CD4-positive, alpha-beta T cell treated with Interleukin-21 for 1 hour (primary cell): ENCODE measurements around the gene TBC1D4.

Experiments
- DNase-seq: peaks from one replicate; pipeline ENCODE4 v3.0.0-alpha.2; 2020

The TBC1D4 gene, protein sequence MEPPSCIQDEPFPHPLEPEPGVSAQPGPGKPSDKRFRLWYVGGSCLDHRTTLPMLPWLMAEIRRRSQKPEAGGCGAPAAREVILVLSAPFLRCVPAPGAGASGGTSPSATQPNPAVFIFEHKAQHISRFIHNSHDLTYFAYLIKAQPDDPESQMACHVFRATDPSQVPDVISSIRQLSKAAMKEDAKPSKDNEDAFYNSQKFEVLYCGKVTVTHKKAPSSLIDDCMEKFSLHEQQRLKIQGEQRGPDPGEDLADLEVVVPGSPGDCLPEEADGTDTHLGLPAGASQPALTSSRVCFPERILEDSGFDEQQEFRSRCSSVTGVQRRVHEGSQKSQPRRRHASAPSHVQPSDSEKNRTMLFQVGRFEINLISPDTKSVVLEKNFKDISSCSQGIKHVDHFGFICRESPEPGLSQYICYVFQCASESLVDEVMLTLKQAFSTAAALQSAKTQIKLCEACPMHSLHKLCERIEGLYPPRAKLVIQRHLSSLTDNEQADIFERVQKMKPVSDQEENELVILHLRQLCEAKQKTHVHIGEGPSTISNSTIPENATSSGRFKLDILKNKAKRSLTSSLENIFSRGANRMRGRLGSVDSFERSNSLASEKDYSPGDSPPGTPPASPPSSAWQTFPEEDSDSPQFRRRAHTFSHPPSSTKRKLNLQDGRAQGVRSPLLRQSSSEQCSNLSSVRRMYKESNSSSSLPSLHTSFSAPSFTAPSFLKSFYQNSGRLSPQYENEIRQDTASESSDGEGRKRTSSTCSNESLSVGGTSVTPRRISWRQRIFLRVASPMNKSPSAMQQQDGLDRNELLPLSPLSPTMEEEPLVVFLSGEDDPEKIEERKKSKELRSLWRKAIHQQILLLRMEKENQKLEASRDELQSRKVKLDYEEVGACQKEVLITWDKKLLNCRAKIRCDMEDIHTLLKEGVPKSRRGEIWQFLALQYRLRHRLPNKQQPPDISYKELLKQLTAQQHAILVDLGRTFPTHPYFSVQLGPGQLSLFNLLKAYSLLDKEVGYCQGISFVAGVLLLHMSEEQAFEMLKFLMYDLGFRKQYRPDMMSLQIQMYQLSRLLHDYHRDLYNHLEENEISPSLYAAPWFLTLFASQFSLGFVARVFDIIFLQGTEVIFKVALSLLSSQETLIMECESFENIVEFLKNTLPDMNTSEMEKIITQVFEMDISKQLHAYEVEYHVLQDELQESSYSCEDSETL (N-terminal part only)

DNA sequence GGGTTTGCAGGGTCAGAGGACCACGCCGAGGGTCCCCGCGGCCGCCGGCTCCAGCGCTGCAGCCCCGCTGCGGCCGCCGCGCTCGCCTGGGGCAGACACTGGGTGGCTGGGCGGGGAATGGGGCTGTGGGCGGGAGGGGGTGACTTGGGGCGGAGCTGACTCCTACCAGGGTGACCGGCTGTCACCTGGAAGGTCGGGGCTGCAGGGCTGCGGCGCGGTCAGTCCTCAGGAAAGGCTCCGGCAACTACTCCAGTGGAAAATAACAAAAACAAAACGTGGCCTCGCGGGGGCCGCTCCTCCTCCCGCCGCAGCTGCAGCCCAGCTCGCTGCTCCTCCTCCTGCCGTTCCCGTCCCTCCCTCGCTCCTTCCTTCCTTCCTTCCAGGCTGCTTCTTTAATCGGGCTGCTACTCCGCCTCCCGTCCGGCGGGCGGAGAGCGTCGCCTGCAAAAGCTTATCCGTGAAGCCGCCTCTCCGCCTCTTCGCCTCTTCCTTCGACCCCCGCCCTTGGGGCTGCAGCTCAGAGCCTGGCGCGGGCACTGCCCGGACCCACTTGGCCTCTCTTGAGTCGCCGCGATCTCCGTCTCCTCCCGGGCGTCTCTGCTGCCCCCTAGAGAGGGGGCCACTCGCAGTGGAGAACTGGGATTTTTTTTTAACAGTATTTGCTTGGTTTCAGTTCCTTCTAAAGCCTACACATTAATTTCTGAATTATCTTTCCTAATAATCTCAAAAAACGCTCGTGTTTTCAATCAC, at the start of gene TBC1D4:
Gene TBC1D4 (minus strand): TSS at position 100 of the 750 bp plus-strand sequence. CDS start 402 bp downstream, outside the sequence.
- peak; percentile 50 for DNase-seq

DNA sequence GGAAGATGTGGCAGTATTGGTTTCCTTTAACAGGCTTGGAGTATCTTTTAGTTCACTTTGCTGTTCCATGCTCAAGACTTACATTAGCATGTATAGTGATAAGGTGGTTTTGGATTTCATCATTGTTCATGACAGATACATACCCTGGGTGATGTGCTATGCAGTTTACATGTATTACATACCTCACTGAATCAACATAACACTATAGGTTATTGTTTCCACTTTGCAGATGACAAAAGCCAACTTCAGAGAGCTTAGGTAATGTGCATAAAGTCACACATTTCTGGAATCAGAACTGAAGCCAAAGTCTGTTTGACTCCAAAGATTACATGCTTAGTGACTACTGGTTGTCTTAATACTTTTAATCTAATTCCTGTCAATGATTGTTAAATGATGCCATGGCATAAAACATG, 48.6 kb upstream of the TBC1D4 start:
- DNase-seq: no peak

DNA sequence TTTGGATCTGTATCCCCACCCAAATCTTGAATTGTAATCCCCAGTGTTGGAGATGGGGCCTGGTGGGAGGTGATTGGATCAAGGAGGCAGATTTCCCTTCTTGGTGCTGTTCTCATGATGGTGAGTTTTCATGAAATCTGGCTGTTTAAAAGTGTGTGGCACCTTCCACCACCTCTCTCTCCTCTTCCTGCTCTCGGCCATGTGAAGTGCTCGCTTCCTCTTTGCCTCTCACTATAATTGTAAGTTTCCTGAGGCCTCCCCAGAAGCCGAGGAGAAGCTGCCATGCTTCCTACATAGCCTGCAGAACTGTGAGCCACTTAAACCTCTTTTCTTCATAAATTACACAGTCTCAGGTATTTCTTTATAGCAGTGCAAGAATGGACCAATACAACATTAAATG, 40.0 kb upstream of the TBC1D4 start:
- DNase-seq: no peak

DNA sequence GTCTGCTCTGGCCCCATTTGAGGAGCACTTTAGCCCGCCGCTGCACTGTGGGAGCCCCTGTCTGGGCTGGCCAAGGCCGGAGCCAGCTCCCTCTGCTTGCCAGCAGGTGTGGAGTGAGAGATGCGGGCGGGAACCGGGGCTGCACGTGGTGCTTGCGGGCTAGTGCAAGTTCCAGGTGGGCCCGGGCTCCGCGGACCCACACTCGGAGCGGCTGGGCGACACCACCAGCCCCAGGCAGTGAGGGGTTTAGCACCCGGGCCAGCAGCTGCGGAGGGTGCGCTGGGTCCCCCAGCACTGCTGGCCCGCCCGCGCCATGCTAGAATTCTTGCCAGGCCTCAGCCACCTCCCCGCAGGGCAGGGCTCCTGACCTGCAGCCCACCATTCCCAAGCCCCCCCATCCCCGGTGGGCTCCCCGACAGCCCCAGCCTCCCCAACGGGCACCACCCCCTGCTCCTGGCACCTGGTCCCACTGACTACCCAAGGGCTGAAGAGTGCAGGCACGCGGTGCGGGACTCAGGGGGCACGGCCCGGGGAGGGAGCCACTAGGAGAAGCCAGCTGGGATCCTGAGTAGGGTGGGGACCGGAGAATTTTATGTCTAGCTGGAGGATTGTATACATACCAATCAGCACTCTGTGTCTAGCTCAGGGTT, 36.6 kb upstream of the TBC1D4 start:
- DNase-seq: no peak

DNA sequence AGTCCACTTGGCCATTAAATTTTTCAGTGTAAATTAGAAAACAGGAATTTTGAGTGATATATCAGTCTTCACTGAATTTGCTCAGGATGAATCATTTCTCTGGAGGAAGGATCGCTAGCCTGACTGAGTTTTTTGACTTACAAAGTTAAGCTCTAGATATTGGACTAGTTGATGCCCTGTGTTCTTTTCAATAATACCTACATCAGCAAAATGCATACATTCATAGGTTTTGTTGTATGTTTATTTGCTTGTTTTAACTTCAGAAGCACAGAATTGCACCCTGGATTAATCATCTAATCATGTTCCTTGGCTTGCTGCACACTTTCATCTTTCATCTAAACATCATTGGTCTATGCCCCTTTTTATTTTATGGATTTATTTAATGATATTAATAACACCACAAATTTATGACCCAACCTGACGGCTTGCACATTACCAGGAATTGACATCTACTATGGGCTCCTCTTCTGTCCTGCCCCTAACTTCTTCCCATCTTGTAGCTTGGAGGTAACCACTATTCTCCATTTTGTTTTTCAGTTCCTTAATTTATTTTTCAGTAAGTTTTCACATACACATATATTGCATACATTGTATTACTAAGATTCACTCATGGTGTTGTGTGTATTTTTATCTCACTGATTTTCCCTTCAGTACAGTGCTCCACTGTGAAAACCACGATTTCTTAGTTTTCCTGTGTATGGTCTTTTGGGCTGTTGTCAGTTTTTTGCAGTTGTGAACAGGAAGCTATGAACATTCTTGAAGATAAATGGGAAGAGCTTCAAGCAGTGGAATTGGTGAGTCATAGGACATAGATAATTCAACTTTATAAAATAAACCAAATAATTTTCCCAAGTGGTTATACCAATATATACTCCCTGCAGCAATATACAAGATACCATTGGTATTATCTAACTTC, 32.4 kb upstream of the TBC1D4 start:
- DNase-seq: no peak

DNA sequence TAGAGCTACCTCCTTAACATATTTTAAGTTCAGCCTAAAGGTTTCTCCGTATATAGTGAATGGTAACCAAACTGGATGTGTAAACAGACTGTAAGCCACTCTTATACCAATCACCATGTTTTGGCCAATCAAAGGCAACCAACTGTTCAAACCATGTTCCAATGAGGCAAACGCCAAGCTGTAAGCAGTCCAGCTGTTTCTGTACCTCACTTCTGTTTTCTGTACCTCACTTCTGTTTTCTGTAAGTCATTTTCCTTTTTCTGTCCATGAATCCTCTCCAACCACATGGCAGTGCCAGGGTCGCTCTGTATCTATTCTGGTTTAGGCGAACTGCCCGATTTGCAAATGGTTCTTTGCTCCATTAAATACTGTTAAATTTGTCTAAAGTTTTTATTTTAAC, 31.3 kb upstream of the TBC1D4 start:
- DNase-seq: no peak

DNA sequence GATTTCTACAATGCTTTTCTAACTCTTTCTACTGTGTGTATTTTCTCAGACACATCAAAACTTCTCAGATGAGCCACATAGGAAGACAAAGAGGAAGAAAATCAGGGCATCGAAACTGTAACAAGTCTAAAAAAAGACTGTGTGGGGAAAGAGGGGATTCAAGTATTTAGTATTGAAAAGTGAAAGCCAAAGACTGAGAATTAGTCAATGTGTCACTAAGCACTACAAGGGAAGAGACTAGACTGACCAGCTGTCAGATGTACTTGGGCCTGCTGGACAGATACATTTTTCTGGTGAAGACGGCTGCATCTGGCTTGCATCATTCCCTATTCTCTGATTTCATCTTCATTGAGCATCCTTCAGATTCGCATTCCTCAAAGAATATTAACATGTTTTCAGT, 30.3 kb upstream of the TBC1D4 start:
- DNase-seq: no peak

DNA sequence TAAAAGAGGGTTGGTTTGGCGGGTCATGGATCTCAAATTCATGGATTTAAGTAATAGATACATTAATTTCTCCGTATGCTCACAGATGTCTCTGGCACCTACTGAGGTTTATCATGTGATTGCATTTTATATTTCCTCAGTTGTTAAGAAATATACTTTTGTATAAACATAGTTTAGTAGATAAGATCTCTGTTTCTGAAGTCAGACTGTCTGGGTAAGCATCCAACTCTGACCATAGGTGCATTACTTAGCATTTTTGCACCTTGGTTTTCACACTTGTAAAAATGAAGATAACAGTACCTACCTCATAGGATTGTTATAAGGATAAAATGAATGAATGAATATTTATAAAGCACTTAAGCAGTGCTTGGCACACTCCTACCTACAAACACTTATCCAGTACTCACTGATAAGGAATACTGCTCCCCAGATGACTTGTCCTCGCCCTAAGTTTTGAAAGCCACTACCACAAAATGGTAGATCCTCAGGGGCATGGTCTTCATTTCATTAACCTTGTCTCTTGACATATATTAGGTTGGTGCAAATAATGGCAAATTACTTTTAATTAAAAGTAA, 29.2 kb upstream of the TBC1D4 start:
- no peak for DNase-seq

DNA sequence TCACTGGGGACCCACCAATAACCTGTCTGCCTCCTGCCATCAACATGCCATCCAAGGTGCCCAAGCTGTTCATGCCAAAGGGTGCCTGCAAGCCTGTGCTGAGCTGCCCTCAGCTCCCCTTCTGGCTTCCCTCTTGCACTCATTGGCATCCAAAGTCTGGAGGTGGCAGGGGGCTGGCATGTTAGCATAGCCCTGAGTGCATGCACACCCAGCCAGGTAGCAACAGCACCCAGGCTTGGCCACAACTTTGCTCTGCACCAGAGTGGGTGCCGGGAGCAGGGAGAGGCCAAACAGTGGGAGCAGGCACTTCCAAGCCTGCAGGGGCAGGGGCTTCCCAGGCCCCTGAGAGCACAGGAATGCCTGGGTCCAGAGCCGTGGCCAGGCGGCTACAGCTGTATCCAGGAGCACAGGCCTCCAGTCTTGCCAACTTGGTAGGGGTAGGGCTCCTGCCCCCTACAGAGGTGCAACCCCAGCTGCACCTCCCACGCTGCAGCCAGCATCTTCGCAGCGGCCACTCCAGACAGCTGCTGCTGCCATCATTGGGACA, 26.1 kb upstream of the TBC1D4 start:
- no peak for DNase-seq

DNA sequence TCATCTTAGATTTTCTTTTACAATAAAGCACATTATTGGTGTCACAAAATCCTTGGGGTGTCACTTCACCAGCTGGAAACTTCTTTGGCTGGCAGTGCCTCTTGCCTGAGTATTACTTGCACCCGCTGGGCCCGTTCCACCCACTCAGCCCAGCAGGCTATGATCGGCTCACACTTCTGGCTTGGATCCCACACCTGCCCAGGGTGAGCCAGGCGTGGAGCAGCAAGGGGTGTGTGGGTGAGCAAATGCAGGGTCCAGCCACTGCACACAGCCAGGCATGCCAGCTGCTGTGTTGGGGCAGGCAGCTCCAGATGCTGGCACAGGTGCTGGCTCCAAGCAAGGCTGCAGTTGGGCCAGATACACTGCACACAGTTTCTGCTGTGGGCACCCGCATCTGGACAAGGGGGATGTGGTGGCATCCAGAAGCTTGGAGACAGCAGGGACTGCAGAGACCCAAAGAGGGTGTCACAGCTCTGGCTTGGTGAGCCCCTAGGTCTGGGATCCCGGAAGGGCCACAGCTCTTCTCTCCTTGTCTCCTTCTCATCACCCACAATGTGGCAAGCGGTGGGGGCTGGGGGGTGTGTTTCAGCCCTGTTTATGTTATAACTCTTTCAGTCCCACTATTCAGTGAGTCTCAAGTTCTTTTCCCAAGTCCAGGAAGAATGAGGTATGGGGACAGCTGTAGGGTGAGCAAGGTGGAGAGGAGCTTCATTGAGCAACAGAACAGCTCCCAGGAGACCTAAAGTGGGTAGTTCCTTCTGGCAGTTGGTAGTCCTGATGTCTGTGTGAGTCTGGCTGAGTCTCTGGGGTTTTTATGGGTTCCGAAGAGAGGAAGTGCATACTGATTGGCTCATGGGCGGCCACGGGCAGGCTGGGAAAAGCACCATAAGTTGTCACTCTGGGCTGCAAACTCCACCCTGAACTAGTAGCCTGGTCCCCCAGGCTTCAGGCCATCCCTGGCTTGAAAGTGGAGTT, 25.3 kb upstream of the TBC1D4 start:
- DNase-seq: no peak

DNA sequence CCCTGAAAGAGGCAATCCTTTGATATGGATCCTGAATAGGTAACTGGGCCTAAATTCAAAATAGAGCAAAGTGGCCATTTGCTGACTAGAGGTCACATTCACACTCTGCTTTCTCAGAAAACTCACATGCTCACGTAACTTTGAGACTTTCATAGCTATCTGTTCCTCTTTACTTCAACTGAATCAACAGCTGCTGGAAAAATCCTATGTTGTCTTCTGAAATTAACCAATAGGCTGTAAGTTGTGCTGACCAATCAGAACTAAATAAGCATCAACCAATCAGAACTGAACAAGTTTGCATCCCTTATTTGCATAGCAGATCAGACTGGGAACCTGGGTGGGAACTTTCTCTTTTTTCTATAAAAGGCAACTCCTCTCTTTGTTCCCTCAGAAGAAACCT, 24.0 kb upstream of the TBC1D4 start:
- DNase-seq: no peak

DNA sequence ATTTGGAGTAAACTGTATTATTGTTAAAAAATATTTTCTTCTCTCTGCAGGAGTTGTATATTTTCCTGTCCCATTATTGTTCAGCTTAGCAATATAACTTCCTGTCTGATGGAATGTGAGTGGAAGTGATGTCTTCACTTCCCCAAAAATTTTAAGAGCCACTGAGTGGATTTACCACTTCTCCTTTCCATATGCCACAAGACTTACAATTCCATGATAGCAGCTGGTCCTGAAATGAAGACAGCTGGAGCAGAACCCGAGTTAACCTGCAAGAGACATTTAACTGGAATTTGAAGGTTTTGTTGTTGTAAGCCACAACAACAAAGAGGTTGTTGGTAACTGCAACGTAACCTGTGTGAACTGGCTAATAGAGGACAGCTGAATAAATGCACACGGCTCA, 23.4 kb upstream of the TBC1D4 start:
- no peak for DNase-seq

DNA sequence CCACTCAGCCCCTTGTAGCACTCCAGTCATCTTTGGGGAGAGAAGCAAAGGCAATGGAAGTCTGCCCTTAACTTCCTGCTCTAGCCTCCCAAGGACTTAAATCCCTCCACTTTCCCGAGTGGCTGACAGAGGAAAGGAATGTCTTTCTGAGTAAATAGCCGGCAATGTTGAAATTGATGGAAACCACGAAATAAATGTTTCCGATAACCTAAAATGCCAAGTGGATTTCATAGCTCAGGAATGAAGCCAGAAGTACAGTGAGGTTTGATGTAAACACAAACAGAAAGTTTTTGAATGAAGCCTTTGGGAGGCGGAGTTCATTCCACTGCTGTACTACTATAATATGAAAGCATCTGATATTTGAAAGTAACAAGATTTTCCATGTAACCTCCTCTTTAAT, 14.0 kb upstream of the TBC1D4 start:
- no peak for DNase-seq

DNA sequence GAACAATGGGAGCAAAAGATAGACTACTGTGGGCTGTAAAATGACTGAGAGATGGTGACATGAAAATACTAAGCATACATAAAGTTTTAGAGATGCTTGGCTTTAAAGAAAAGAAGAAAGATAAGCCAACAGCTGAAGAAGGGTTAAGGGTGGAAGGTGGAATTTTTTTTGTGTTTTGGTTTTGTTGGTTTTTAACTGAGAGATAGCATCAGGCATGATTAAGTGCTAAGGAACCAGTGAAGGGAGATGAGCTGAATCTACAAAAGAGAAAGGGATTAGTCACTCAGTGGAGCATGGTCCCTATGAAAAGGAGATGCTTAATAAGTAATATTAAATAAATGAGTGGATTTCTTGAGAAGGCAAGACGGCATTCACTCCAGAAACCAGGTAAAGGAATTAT, 12.5 kb upstream of the TBC1D4 start:
- DNase-seq: no peak

DNA sequence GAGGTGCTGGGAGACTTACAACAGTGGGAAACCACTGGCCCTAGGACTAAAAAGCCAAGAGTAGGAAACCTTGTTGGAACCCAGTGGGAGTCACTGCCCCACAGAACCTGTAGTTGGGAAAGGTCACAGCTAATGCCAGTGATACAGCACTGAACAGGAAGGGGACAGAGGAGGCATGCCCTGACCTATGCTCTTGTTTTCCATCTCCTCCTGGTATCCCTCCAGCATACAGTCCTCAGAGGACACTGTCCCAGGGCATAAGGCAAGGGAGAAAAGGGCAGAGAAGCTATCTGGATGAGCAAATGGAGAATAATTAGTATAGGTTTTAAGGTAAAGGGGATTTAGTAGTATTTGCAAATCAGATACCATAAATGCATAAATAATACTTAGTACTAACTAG, 11.2 kb upstream of the TBC1D4 start:
- DNase-seq: no peak

DNA sequence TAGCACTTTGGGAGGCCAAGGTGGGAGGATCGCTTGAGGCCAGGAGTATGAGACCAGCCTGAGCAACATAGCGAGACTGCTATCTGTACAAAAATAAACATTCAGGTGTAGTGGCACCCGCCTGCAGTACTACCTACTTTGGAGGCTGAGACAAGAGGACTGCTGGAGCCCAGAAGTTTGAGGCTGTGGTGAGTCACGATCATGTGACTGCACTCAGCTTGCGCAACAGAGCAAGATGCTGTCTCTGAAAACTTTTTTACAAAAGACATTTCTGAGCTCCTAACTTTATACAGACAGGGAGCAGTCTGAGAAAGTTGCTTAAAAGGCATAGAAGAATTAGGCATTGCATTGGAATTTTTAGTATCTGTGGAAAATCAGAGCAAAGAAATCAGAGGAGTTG, 10.4 kb upstream of the TBC1D4 start:
- DNase-seq: no peak

DNA sequence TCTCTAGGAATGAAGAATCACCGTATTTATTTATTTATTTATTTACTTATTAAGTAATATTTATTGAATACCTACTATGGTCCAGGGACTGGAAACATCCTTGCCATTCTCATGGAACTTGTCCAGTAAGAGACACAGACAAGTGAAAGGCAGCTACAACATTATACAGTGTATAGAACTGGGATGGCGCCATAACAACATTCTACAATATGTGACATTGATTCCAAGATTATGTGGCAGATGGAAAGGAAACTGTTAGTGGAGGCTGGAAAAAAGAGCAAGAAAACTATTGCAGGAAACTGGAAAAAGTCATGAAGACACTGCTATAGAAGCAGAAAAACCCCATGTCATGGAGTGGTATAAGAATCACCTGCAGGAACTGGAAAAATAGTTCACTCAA, 9.4 kb upstream of the TBC1D4 start:
- no peak for DNase-seq

DNA sequence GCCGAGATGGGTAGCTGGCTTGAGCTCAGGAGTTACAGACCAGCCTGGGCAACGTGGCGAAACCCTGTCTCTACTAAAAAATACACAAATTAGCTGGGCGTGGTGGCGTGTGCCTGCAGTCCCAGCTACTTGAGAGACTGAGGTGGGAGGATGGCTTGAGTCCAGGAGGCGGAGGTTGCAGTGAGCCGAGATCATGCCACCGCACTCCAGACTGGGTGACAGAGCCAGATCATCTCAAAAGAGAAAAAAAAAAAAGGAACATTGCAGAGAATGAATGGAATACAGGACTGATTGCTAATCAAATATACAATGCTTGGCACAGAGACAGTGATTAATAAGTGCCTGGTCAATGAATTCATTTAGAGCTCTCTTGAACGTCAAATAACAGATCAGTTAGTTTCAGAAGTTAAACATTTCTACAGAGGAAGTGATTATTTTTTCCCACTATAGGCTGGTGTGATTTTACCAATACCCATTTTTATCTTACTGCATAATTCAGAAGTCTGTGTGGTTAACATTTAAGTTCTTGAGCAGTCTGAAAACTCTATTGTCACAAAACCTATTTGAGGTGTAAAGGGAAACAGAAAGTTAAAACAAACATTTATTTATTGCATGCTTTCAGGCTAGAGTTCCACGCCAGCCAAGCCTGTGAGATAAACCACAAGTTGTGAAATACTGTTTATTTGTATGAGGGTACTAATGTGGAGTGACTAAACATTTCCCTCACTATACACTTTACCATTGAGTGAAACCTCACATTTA, 7.7 kb upstream of the TBC1D4 start:
- no peak for DNase-seq
